Measurements from ENCODE around the gene GSTM2. TPM values are rescaled to one million over a fixed set of nuclear protein-coding genes. Genes with fewer than 3 reads are reported as not detected.
"Not testable (repeated sequence)": the region's sequence is repeated elsewhere in the genome, so short reads cannot be mapped to it uniquely, and the experiment has no call there.

GSTM2 gene
- total RNA-seq, 1 donor from 2014 or later: 32.3 TPM

DNA sequence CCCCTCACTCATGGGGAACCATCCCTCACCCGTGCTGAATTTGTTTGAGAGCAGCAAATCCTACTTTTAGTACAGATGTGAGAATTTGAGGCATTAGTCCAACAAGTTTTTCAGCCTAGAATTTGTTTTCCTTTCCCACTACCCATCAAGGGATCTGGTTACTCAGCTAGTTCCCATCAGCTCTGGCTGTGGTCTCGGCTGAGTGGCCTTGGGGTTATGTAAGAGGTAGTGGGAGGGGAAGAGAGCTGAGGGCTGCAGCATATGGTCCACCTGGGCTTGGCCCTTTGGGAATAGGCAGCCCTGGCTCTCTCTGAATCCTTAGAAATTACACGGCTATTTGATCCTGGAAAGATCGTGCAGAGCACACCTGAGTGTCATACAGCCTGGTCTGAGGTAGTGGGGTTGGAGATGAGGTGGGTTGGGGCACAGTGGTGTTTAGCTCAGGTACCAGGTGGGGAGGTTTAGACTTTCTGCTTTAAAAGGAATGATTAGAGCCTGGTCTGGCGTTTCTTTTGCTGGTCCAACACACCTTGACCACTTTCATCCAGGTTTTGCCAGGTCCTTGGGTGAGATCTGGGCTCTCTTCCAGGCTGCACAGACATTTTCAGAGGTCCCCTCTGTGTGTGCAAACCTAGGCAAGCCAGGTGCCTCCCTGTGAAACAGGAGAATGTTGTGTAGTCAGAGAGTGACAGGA lies 7.7 kb upstream of the GSTM2 start:
- peak; percentile 5 for DNase-seq (ENCODE audit: low spot score)
- Mint-ChIP-seq H3K36me3 (ENCODE audit: low read depth) (no peaks in the 10 kb centered on the region), H3K27ac (no peak overlapping the region), H3K4me1 (ENCODE audit: low read depth) (peaks cover 6% of the 10 kb centered on the region), H3K4me3 (ENCODE audit: low read depth) (no peak overlapping the region), H3K9me3 (no peaks in the 10 kb centered on the region), H3K27me3 (ENCODE audit: low read depth) (no peaks in the 10 kb centered on the region)
- intact Hi-C loops (cut with micrococcal nuclease): no loop called here

DNA sequence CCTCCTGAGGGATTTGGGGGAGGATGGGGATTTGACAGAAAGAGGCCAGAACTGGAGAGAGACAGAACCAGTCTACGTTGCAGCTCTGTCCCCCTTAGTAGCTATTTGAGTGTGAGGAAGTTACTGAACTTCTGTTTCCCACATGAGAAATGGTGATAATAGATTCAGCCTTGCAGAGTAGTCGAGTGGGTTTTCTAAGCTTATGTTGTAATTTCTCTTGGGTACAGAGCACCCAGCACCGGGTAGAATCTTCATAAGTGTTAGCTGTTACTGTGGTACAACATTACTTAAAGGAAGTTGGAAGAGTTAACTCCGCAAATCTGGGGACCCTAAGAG lies 7.2 kb upstream of the GSTM2 start:
- H3K9me3 Mint-ChIP-seq; H3K36me3 Mint-ChIP-seq (ENCODE audit: low read depth); DNase-seq (ENCODE audit: low spot score); intact Hi-C loops (cut with micrococcal nuclease); H3K4me1 Mint-ChIP-seq (ENCODE audit: low read depth); H3K4me3 Mint-ChIP-seq (ENCODE audit: low read depth); H3K27me3 Mint-ChIP-seq (ENCODE audit: low read depth): not testable (repeated sequence)
- peak overlapping the region; percentile 15 for H3K27ac Mint-ChIP-seq

- H3K27me3 Mint-ChIP-seq (ENCODE audit: low read depth): no peaks in the 10 kb centered on the region
- H3K36me3 Mint-ChIP-seq (ENCODE audit: low read depth): no peaks in the 10 kb centered on the region
- peaks cover 2% of the 10 kb centered on the region for H3K4me1 Mint-ChIP-seq (ENCODE audit: low read depth)
- no peaks in the 10 kb centered on the region for H3K9me3 Mint-ChIP-seq
- H3K27ac Mint-ChIP-seq: no peak overlapping the region
- no peak overlapping the region for H3K4me3 Mint-ChIP-seq (ENCODE audit: low read depth)
- no peak for DNase-seq (ENCODE audit: low spot score)
- intact Hi-C loops (cut with micrococcal nuclease): no loop called here
These were observed 6.5 kb upstream of the GSTM2 start for GRCh38 chr1:109661391-109661790.

GRCh38 chr1:109664671-109665070 lies 3.2 kb upstream of the GSTM2 start:
- Mint-ChIP-seq H3K27me3 (ENCODE audit: low read depth) (no peaks in the 10 kb centered on the region), H3K9me3 (no peaks in the 10 kb centered on the region), H3K4me1 (ENCODE audit: low read depth) (peaks cover 12% of the 10 kb centered on the region), H3K27ac (no peak overlapping the region), H3K36me3 (ENCODE audit: low read depth) (peaks cover 5% of the 10 kb centered on the region), H3K4me3 (ENCODE audit: low read depth) (no peak overlapping the region)
- no peak for DNase-seq (ENCODE audit: low spot score)
- intact Hi-C loops (cut with micrococcal nuclease): no loop called here

DNA sequence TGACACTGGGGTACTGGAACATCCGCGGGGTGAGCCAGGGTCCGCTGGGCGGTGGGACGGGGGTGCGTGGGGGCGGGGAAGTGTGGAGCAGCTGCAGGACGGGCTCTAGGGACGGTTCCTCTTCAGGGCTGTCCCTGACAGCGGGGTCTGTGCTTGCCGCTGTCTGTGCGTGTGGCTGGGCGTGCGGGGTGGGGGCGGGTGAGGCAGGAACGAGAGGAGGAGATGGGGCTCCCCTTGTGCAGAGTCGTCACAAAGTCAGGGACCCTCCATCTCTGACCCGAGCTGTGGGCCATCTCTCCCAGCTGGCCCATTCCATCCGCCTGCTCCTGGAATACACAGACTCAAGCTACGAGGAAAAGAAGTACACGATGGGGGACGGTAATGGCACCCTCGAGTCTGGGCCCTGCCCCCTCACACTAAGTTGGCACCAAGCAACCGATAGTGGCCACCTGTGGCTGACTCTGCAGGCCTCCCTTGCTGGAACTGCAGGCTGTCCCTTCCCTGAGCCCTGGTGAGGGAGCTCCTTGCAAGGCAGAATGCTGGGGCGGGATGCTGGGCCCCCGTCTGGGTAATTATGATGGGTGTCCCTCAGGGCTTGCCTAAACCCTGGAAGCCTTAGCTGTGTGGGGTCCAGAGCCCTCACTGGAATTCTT lies 392 bp downstream of the GSTM2 start:
- intact Hi-C loops (cut with micrococcal nuclease): no loop called here

GRCh38 chr1:109669246-109669948 lies 1.5 kb downstream of the GSTM2 start:
- H3K4me1 Mint-ChIP-seq (ENCODE audit: low read depth): peaks cover 24% of the 10 kb centered on the region
- no peaks in the 10 kb centered on the region for H3K9me3 Mint-ChIP-seq
- DNase-seq (ENCODE audit: low spot score): no peak
- H3K27ac Mint-ChIP-seq: peak overlapping the region; percentile 71
- peak overlapping the region; percentile 70 for H3K4me3 Mint-ChIP-seq (ENCODE audit: low read depth)
- no peaks in the 10 kb centered on the region for H3K27me3 Mint-ChIP-seq (ENCODE audit: low read depth)
- H3K36me3 Mint-ChIP-seq (ENCODE audit: low read depth): peaks cover 12% of the 10 kb centered on the region
- intact Hi-C loops (cut with micrococcal nuclease): no loop called here

More for the DNA sequence above, 392 bp downstream of the GSTM2 start:
- Mint-ChIP-seq H3K4me3 (ENCODE audit: low read depth) (peak overlapping the region; percentile 70), H3K27ac (peak overlapping the region; percentile 29), H3K36me3 (ENCODE audit: low read depth) (peaks cover 12% of the 10 kb centered on the region), H3K27me3 (ENCODE audit: low read depth) (no peaks in the 10 kb centered on the region), H3K4me1 (ENCODE audit: low read depth) (peaks cover 24% of the 10 kb centered on the region), H3K9me3 (no peaks in the 10 kb centered on the region)
- no peak for DNase-seq (ENCODE audit: low spot score)

- DNase-seq (ENCODE audit: low spot score); intact Hi-C loops (cut with micrococcal nuclease); H3K27me3 Mint-ChIP-seq (ENCODE audit: low read depth); H3K9me3 Mint-ChIP-seq: not testable (repeated sequence)
- H3K4me3 Mint-ChIP-seq (ENCODE audit: low read depth): peak overlapping the region; percentile 70
- H3K36me3 Mint-ChIP-seq (ENCODE audit: low read depth): peaks cover 12% of the 10 kb centered on the region
- H3K4me1 Mint-ChIP-seq (ENCODE audit: low read depth): peaks cover 24% of the 10 kb centered on the region
- peak overlapping the region; percentile 71 for H3K27ac Mint-ChIP-seq
These were observed 2.1 kb downstream of the GSTM2 start for GRCh38 chr1:109669949-109670302.

DNA sequence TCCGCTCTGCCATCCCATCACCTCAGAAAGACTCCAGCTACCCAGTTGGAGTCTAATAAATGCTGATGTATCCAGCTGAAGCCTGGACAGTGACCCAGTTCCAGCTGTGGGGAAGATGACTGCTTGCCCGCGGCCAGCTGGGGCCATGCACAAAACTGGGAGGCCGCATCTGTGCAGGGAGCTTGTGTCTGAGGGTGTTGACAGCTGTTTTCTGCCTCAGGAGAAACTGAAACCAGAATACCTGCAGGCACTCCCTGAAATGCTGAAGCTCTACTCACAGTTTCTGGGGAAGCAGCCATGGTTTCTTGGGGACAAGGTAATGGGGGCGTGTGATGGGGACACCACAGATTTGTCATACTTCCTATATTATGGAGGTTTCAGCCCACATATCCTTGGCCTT lies 3.2 kb downstream of the GSTM2 start:
- peaks cover 24% of the 10 kb centered on the region for H3K4me1 Mint-ChIP-seq (ENCODE audit: low read depth)
- intact Hi-C loops (cut with micrococcal nuclease): no loop called here
- H3K36me3 Mint-ChIP-seq (ENCODE audit: low read depth): peaks cover 12% of the 10 kb centered on the region
- no peak overlapping the region for H3K4me3 Mint-ChIP-seq (ENCODE audit: low read depth)
- no peak overlapping the region for H3K27ac Mint-ChIP-seq
- H3K27me3 Mint-ChIP-seq (ENCODE audit: low read depth): no peaks in the 10 kb centered on the region
- no peak for DNase-seq (ENCODE audit: low spot score)
- H3K9me3 Mint-ChIP-seq: no peaks in the 10 kb centered on the region

DNA sequence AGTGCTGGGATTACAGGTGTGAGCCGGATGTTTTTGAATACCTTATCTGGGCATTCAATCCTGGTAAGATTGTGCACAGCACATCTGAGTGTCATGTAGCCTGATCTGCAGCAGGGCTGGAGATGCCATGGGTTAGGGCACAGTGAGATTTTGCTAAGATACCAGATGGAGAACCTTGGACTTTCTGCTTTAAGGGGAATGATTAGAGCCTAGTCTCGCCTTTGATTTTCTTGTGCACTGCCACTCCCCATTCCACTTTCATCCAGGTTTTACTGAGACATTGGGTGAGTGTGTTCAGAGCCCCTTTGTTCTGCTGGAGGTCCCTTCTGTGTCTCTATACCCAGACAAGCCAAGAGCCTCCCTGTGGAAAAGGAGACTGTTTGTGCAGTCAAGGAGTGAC lies 6.0 kb downstream of the GSTM2 start:
- H3K27ac Mint-ChIP-seq; H3K27me3 Mint-ChIP-seq (ENCODE audit: low read depth); DNase-seq (ENCODE audit: low spot score); H3K9me3 Mint-ChIP-seq; intact Hi-C loops (cut with micrococcal nuclease); H3K4me3 Mint-ChIP-seq (ENCODE audit: low read depth): not testable (repeated sequence)
- Mint-ChIP-seq H3K36me3 (ENCODE audit: low read depth) (peaks cover 12% of the 10 kb centered on the region), H3K4me1 (ENCODE audit: low read depth) (peaks cover 18% of the 10 kb centered on the region)

DNA sequence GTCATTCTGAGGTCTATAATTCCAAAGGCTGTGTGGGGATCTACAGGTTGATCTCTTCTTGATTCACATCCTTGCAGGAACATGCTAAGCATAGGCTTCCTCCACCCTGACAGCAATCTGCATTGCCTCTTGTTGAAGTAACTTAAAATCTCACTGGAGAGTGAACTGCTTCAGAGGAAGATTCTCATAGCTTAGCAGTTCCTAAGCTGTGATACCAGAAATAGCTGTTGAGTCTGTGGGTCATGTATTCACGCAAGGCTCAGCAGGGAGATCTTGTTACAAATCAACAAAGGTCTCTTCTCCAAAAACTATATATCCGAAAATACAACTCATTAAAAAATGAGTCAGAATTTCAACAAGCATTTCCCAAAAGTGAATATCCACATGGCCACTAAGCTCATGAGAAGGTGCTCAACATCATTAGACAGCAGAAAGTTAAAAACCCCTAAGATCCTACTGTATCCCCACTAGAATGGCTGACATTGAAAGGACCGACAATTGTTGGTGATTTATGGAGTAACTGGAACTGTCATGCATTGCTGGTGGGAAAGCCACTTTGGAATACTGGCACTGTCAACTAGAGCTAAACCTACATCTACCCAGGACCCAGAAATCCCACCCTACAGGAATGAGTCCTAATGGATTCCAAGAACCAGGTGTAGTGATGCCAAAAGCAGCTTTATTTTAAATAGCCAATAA lies 9.0 kb downstream of the GSTM2 start:
- H3K27me3 Mint-ChIP-seq (ENCODE audit: low read depth); H3K27ac Mint-ChIP-seq; H3K4me3 Mint-ChIP-seq (ENCODE audit: low read depth); DNase-seq (ENCODE audit: low spot score); H3K36me3 Mint-ChIP-seq (ENCODE audit: low read depth); H3K4me1 Mint-ChIP-seq (ENCODE audit: low read depth); intact Hi-C loops (cut with micrococcal nuclease); H3K9me3 Mint-ChIP-seq: not testable (repeated sequence)

- no peaks in the 10 kb centered on the region for H3K9me3 Mint-ChIP-seq
- DNase-seq (ENCODE audit: low spot score): no peak
- intact Hi-C loops (cut with micrococcal nuclease): no loop called here
- H3K27me3 Mint-ChIP-seq (ENCODE audit: low read depth): no peaks in the 10 kb centered on the region
- H3K27ac Mint-ChIP-seq: no peak overlapping the region
- H3K4me1 Mint-ChIP-seq (ENCODE audit: low read depth): no peaks in the 10 kb centered on the region
- H3K36me3 Mint-ChIP-seq (ENCODE audit: low read depth): no peaks in the 10 kb centered on the region
- H3K4me3 Mint-ChIP-seq (ENCODE audit: low read depth): no peak overlapping the region
These were observed 9.6 kb downstream of the GSTM2 start for GRCh38 chr1:109677459-109677858.

DNA sequence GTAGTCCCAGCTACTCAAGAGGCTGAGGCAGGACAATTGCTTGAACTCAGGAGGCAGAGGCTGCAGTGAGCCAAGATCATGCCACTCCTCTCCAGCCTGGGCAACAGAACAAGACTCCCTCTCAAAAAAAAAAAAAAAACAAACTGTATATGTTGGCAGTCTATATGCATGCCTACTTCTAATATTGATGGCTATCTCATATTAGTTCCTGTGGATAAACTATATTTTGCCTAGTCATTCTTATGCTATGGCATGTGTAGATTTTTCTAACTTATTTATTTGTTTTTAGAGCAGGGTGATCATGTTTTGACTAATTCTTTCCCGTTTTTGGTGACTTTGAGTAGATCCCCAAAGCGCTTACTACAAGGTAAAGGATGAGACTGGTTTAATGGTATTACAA lies 10.8 kb downstream of the GSTM2 start:
- intact Hi-C loops (cut with micrococcal nuclease); H3K4me1 Mint-ChIP-seq (ENCODE audit: low read depth); H3K4me3 Mint-ChIP-seq (ENCODE audit: low read depth); H3K27ac Mint-ChIP-seq; H3K36me3 Mint-ChIP-seq (ENCODE audit: low read depth); H3K9me3 Mint-ChIP-seq; DNase-seq (ENCODE audit: low spot score); H3K27me3 Mint-ChIP-seq (ENCODE audit: low read depth): not testable (repeated sequence)

DNA sequence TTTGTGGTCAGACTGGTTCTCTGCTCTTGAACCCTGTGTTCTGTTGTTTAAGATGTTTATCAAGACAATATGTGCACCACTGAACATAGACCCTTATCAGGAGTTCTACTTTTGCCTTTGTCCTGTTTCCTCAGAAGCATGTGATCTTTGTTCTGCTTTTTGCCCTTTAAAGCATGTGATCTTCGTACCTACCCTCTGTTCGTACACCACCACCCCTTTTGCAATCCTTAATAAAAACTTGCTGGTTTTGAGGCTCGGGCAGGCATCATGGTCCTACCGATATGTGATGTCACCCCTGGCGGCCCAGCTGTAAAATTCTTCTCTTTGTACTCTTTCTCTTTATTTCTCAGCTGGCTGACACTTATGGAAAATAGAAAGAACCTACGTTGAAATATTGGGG lies 16.9 kb downstream of the GSTM2 start:
- H3K27me3 Mint-ChIP-seq (ENCODE audit: low read depth); H3K4me3 Mint-ChIP-seq (ENCODE audit: low read depth); DNase-seq (ENCODE audit: low spot score); H3K9me3 Mint-ChIP-seq; H3K4me1 Mint-ChIP-seq (ENCODE audit: low read depth); intact Hi-C loops (cut with micrococcal nuclease); H3K27ac Mint-ChIP-seq: not testable (repeated sequence)
- H3K36me3 Mint-ChIP-seq (ENCODE audit: low read depth): peaks cover 15% of the 10 kb centered on the region
